HG03571 (cell line): ENCODE results near the gene HBQ1.
"Not testable (repeated sequence)": the region's sequence is repeated elsewhere in the genome, so short reads cannot be mapped to it uniquely, and the experiment has no call there.

Source experiments
- ATAC-seq: cut with Tn5 transposase; IDR thresholded peaks from one replicate; pipeline ENCODE4 v1.9.1; 2021; ENCODE audit not compliant: unreplicated experiment

Gene HBQ1

GRCh38 chr16:200388-200787, 20.1 kb downstream of the HBQ1 start:
- ATAC-seq, result no peak

- no peak for ATAC-seq
Measured at GRCh38 chr16:203246-203645, 23.0 kb downstream of the HBQ1 start.

DNA sequence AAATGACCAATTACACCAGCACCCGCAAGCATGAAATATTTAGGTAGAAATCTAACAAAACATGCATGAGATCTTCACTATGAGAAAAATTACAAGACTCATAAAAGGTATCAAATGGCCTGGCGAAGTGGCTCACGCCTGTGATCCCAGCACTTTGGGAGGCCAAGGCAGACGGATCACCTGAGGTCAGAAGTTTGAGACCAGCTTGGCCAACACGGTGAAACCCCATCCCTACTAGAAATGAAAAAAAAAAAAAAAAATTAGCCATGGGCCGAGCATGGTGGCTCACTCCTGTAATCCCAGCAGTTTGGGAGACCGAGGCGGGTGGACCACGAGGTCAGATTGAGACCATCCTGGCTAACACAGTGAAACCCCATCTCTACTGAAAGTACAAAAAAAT, 23.8 kb downstream of the HBQ1 start:
- ATAC-seq, result not testable (repeated sequence)

GRCh38 chr16:209359-209758, 29.1 kb downstream of the HBQ1 start:
- ATAC-seq, result not testable (repeated sequence)

DNA sequence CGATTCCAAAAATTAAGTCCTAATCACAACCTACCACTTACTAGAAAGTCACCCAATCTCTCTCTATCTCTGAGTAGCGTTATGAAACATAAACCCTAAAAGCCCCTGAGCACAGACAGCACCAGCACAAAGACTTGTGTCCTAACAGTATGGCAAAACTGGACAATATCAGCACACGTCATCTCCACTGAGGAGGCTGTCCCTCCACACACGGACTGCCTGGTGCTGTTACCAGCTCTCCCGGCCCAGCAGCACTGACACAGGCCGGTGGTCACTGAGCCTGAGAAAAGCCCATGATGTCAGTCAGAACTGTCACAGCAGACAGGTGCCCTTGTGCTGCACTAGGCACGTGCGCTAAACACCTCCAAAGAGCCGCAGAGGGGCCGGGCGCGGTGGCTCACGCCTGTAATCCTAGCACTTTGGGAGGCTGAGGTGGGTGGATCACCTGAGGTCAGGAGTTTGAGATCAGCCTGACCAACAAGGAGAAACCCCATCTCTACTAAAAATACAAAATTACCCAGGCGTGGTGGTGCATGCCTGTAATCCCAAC, 31.4 kb downstream of the HBQ1 start:
- ATAC-seq, result not testable (repeated sequence)

DNA sequence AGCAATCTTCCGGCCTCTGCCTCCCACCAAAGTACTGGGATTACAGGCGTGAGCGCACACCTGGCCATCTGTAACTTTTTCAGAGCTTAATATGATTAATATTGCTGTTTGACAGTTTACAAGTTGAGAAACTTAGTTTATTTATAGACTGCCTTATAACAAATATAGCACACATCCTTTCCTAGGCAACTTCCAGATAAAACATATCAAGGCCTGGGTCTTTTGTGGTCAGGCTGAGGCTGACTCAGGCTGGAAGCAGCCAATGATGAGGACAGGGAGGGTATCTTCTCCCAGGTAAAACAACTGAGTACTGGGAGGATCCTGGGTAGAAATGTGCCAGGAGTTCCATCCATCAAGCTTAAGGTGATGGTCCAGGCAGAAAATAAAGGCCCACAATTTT, 32.7 kb downstream of the HBQ1 start:
- ATAC-seq, result no peak

DNA sequence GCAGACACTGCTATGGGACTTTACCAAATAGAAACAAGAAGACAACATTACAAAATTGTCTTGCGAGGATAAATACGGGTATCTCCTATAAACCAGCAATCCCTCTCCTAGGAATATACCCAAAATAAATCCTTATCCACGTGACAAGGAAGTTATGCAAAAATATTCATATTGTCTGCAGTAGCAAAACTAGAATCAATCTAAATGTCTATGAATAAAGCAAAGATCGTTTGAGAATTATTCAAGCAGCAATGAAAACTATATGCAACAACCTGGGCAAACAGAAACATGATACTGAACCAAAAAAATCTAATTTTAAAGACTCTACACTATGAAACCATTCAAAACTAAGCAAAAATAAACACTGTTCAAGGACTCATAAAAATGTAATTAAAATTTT, 39.8 kb downstream of the HBQ1 start:
- ATAC-seq, result no peak

DNA sequence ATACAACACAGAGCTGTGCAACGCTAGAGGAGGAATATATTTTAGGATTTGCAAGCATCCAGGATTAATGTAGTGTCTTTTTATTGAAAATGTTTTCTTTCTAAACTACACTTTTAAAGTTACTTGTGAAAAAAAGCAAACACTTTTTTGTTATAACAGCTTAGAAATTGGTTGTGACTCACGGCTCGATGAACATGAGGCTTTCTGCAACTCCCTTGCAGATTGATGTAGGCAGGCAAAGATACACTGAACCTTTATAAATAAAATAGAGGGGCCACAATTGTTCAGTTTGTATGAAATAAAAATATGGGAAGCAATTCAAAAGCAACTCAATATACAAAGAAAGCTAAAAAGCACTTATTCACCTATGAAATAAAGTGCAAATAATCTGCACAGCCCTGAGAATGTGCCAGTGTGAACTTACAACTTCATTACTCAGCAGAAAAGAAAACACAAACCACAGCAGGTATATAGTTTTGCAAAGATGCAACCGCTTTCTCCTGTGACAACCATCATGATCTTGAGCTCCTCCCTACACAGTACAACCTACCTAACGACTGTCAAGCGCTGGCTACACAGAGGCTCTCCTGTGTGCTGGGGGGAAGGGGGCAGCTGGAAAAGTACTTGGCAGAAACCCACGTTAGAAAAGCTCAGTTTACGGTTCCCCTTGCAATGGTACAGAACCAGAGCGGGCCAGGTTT, 48.0 kb downstream of the HBQ1 start:
- peak; percentile 3 for ATAC-seq

DNA sequence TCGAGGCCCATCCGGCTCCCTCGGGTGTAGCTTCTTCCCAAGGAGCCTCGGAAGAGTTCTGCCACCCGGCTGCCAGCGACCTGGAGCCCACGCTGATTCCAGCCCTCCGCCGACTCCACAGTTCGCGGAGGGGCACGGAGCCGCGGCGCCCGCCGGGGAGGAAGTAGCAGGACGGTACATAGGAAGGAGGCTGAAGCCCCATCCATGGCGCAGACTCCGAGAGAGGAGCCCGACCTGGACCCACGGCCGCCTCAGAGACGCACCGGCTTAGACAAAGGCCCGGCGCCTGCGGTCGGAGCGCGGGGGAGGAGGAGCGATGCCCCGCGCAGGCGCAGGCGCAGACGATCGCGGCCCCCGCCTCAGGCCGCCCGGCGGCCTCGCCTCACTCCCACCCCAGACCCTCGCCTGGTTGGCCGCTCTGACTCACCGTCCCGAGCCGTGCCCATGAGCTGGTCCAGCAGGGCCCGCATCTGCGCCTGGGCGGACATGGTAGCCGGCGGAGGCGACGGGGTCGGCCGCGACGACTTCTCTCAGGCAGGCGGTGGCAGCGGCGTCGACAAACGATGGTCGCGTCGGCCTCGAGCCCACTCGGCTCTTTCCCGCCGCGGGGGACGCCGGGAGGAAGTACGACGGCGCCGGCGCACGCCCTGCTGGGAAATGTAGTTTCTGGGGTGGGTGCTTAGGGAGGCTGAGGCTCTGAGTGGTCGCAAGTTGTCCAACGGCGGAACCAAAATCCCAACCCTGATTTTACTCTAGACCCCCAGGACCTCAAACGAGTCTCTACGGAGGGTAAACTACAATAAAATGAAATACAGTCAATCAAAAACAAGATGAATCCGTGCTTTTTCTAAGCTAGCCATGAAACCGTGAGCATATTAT, 48.8 kb downstream of the HBQ1 start, which contains the start of gene LUC7L:
Gene LUC7L (minus strand): TSS at position 598 of the 879 bp plus-strand sequence. CDS start 110 bp downstream, at position 488.
- peak; percentile 65 for ATAC-seq

- no peak for ATAC-seq
Measured at GRCh38 chr16:229731-230281, 49.5 kb downstream of the HBQ1 start.

- not testable (repeated sequence) for ATAC-seq
Measured at GRCh38 chr16:230351-230750, 50.1 kb downstream of the HBQ1 start.
